CD4-positive, alpha-beta T cell treated with Interleukin-12 subunit alpha and Interleukin-12 subunit beta, for 1 hour (primary cell): ENCODE results near the gene TMF1.

Experiments used
- DNase-seq: peaks from one replicate; pipeline ENCODE4 v3.0.0-alpha.2; 2020

TMF1 gene

GRCh38 chr3:69080233-69080920 is 28.2 kb upstream of the TMF1 start, which contains the start of gene UBA3:
TSS of gene UBA3 (minus strand) at chr3:69080365. CDS start at chr3:69080353, 12 bp downstream.
- DNase-seq: peak; percentile 92

- no peak for DNase-seq
Observed at GRCh38 chr3:69079269-69080159, 27.4 kb upstream of the TMF1 start.

- no peak for DNase-seq
Observed at GRCh38 chr3:69072928-69073327, 20.8 kb upstream of the TMF1 start.

GRCh38 chr3:69066121-69066520 is 14.0 kb upstream of the TMF1 start:
- DNase-seq: no peak

- peak; percentile 53 for DNase-seq
Observed at GRCh38 chr3:69065318-69065964, 13.3 kb upstream of the TMF1 start.

GRCh38 chr3:69063636-69064035 is 11.5 kb upstream of the TMF1 start:
- no peak for DNase-seq

- no peak for DNase-seq
Observed at GRCh38 chr3:69059688-69060087, 7.6 kb upstream of the TMF1 start.

GRCh38 chr3:69058947-69059224 is 6.8 kb upstream of the TMF1 start:
- no peak for DNase-seq

GRCh38 chr3:69058180-69058946 is 6.2 kb upstream of the TMF1 start:
- DNase-seq: peak; percentile 51

GRCh38 chr3:69052472-69052898 is 352 bp upstream of the TMF1 start:
- no peak for DNase-seq

GRCh38 chr3:69048990-69049389 is 3.1 kb downstream of the TMF1 start:
- no peak for DNase-seq

GRCh38 chr3:69044608-69045007 is 7.5 kb downstream of the TMF1 start:
- no peak for DNase-seq

GRCh38 chr3:69033470-69033869 is 18.7 kb downstream of the TMF1 start:
- no peak for DNase-seq

- no peak for DNase-seq
Observed at GRCh38 chr3:69032737-69033136, 19.4 kb downstream of the TMF1 start.

- DNase-seq: no peak
Observed at GRCh38 chr3:69032142-69032541, 20.0 kb downstream of the TMF1 start.

- no peak for DNase-seq
Observed at GRCh38 chr3:69031635-69032034, 20.5 kb downstream of the TMF1 start.

GRCh38 chr3:69020857-69021256 is 31.3 kb downstream of the TMF1 start:
- DNase-seq: no peak

- DNase-seq: peak; percentile 26
Observed at GRCh38 chr3:69020424-69020823, 31.7 kb downstream of the TMF1 start.

GRCh38 chr3:69016901-69017300 is 35.2 kb downstream of the TMF1 start:
- no peak for DNase-seq

GRCh38 chr3:69016102-69016501 is 36.0 kb downstream of the TMF1 start:
- DNase-seq: no peak

GRCh38 chr3:69014022-69014580 is 38.0 kb downstream of the TMF1 start:
- DNase-seq: no peak

GRCh38 chr3:69013253-69014021 is 38.7 kb downstream of the TMF1 start, which contains the start of gene EOGT:
TSS of gene EOGT (minus strand) at chr3:69013684. CDS start at chr3:69009846, 3,838 bp downstream.
- peak; percentile 85 for DNase-seq
